Measurements from ENCODE around the gene STK17B. TPM values are rescaled to one million over a fixed set of nuclear protein-coding genes. Genes with fewer than 3 reads are reported as not detected.

STK17B gene
- total and polyA plus RNA-seq, 4 donors, result 9.0 to 73.7 (median 27.2) TPM

- Histone ChIP-seq H3K9ac (ENCODE audit: insufficient read depth in 1 of 2, low read length in 2 of 2) (no peak overlapping the region), H3K4me3 (no peak overlapping the region), H3K36me3 (ENCODE audit: control insufficient read depth in 4 of 4, insufficient read depth in 4 of 4, low read length in 4 of 4) (no peaks in the 10 kb centered on the region), H3K9me3 (ENCODE audit: control insufficient read depth in 4 of 4, insufficient read depth in 3 of 4, low read length in 3 of 4) (no peaks in the 10 kb centered on the region), H3K27me3 (ENCODE audit: control insufficient read depth in 3 of 3, insufficient read depth in 3 of 3, low read length in 2 of 3) (no peaks in the 10 kb centered on the region), H3K4me1 (ENCODE audit: control insufficient read depth in 5 of 5, insufficient read depth in 5 of 5, low read length in 5 of 5) (no peaks in the 10 kb centered on the region), H3K27ac (ENCODE audit: low read depth in 1 of 2, low read length in 1 of 2) (no peak overlapping the region)
- DNase-seq (peak in 1 of 3 donors; percentile 13), ATAC-seq (ENCODE audit: insufficient read depth, low FRiP score) (no peak)
- WGBS, 2 donors, result 77 to 82% methylated on average over 3 of the region's 3 CpGs
- TF ChIP-seq, protein P1, sequence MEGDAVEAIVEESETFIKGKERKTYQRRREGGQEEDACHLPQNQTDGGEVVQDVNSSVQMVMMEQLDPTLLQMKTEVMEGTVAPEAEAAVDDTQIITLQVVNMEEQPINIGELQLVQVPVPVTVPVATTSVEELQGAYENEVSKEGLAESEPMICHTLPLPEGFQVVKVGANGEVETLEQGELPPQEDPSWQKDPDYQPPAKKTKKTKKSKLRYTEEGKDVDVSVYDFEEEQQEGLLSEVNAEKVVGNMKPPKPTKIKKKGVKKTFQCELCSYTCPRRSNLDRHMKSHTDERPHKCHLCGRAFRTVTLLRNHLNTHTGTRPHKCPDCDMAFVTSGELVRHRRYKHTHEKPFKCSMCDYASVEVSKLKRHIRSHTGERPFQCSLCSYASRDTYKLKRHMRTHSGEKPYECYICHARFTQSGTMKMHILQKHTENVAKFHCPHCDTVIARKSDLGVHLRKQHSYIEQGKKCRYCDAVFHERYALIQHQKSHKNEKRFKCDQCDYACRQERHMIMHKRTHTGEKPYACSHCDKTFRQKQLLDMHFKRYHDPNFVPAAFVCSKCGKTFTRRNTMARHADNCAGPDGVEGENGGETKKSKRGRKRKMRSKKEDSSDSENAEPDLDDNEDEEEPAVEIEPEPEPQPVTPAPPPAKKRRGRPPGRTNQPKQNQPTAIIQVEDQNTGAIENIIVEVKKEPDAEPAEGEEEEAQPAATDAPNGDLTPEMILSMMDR (IDR thresholded peaks at IDR 0.05; ENCODE audit: control extremely low read depth, extremely low read depth), result no peak
Measured at GRCh38 chr2:196181484-196181883, 10.1 kb upstream of the STK17B start.

GRCh38 chr2:196177124-196177523, 5.7 kb upstream of the STK17B start:
- H3K4me1 ChIP-seq (ENCODE audit: control insufficient read depth in 5 of 5, insufficient read depth in 5 of 5, low read length in 5 of 5), result no peaks in the 10 kb centered on the region
- TF ChIP-seq, protein P1 (IDR thresholded peaks at IDR 0.05; ENCODE audit: control extremely low read depth, extremely low read depth), result no peak
- no peaks in the 10 kb centered on the region for H3K27me3 ChIP-seq (ENCODE audit: control insufficient read depth in 3 of 3, insufficient read depth in 3 of 3, low read length in 2 of 3)
- no peak overlapping the region for H3K9ac ChIP-seq (ENCODE audit: insufficient read depth in 1 of 2, low read length in 2 of 2)
- no peak overlapping the region for H3K27ac ChIP-seq (ENCODE audit: low read depth in 1 of 2, low read length in 1 of 2)
- no peak for DNase-seq
- H3K4me3 ChIP-seq, result no peak overlapping the region
- no peak for ATAC-seq (ENCODE audit: insufficient read depth, low FRiP score)
- H3K36me3 ChIP-seq (ENCODE audit: control insufficient read depth in 4 of 4, insufficient read depth in 4 of 4, low read length in 4 of 4), result no peaks in the 10 kb centered on the region
- 74 to 92% methylated on average over 2 of the region's 2 CpGs for WGBS, 2 donors
- no peaks in the 10 kb centered on the region for H3K9me3 ChIP-seq (ENCODE audit: control insufficient read depth in 4 of 4, insufficient read depth in 3 of 4, low read length in 3 of 4)

DNA sequence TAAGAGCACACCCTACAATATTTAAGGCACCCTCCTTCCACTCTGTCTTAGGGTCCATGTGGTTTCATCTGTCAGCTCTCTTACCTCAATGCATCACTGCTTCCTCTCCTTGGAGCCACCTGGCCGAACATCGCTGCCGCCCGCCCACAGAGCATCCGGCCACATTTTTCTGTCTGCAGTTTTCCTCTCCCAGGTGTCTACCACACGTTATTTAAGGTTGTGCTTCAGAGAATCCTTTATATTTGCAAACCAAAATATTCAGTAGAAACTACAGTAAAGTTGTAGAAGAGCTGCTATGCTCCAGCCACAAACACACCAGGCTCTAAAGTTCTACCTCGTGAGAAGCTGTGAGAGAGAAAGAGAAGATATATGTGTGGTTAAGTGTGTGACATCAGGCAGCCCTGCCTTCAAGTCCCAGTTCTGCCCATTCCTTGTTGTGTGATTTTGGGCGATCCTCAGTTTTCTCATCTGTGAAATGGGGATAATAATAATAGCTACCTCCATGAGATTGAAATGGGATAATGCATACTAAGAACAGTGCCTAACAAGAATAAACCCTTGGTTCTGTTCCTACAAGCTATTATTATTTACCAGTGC, 4.9 kb upstream of the STK17B start:
- H3K4me1 ChIP-seq (ENCODE audit: control insufficient read depth in 5 of 5, insufficient read depth in 5 of 5, low read length in 5 of 5), result peaks cover 0 to 2% (median 0%) of the 10 kb centered on the region in 5 donors
- no peak for ATAC-seq (ENCODE audit: insufficient read depth, low FRiP score)
- H3K36me3 ChIP-seq (ENCODE audit: control insufficient read depth in 4 of 4, insufficient read depth in 4 of 4, low read length in 4 of 4), result no peaks in the 10 kb centered on the region
- WGBS, 2 donors, result 50 to 71% methylated on average over 8 of the region's 8 CpGs
- H3K4me3 ChIP-seq, result no peak overlapping the region
- H3K9me3 ChIP-seq (ENCODE audit: control insufficient read depth in 4 of 4, insufficient read depth in 3 of 4, low read length in 3 of 4), result no peaks in the 10 kb centered on the region
- no peaks in the 10 kb centered on the region for H3K27me3 ChIP-seq (ENCODE audit: control insufficient read depth in 3 of 3, insufficient read depth in 3 of 3, low read length in 2 of 3)
- H3K9ac ChIP-seq (ENCODE audit: insufficient read depth in 1 of 2, low read length in 2 of 2), result no peak overlapping the region
- no peak for DNase-seq
- no peak overlapping the region for H3K27ac ChIP-seq (ENCODE audit: low read depth in 1 of 2, low read length in 1 of 2)
- TF ChIP-seq, protein P1 (IDR thresholded peaks at IDR 0.05; ENCODE audit: control extremely low read depth, extremely low read depth), result no peak

- Histone ChIP-seq H3K36me3 (ENCODE audit: control insufficient read depth in 4 of 4, insufficient read depth in 4 of 4, low read length in 4 of 4) (no peaks in the 10 kb centered on the region), H3K4me1 (ENCODE audit: control insufficient read depth in 5 of 5, insufficient read depth in 5 of 5, low read length in 5 of 5) (peaks cover 0 to 8% (median 0%) of the 10 kb centered on the region in 5 donors), H3K9ac (ENCODE audit: insufficient read depth in 1 of 2, low read length in 2 of 2) (no peak overlapping the region), H3K27me3 (ENCODE audit: control insufficient read depth in 3 of 3, insufficient read depth in 3 of 3, low read length in 2 of 3) (no peaks in the 10 kb centered on the region), H3K27ac (ENCODE audit: low read depth in 1 of 2, low read length in 1 of 2) (no peak overlapping the region), H3K9me3 (ENCODE audit: control insufficient read depth in 4 of 4, insufficient read depth in 3 of 4, low read length in 3 of 4) (no peaks in the 10 kb centered on the region), H3K4me3 (no peak overlapping the region)
- DNase-seq, result no peak
- 91 to 99% methylated on average over 3 of the region's 3 CpGs for WGBS, 2 donors
- TF ChIP-seq, protein P1 (IDR thresholded peaks at IDR 0.05; ENCODE audit: control extremely low read depth, extremely low read depth), result no peak
- ATAC-seq (ENCODE audit: insufficient read depth, low FRiP score), result no peak
Measured at GRCh38 chr2:196174404-196174803, 3.0 kb upstream of the STK17B start.

Data from lung (tissue), 12 donors.